Stimulated activated CD8-positive, alpha-beta memory T cell treated with anti-CD3 and anti-CD28 coated beads, Interleukin-12 subunit alpha, Interleukin-12 subunit beta, amount 100 ng/mL, for 24 hours (primary cell): Measurements from ENCODE around the gene AP1S3.

ENCODE experiments used
- DNase-seq: peaks from one replicate; pipeline ENCODE4 v3.0.0-alpha.2; 2020; ENCODE audit errors: extremely low read depth

The AP1S3 gene

DNA sequence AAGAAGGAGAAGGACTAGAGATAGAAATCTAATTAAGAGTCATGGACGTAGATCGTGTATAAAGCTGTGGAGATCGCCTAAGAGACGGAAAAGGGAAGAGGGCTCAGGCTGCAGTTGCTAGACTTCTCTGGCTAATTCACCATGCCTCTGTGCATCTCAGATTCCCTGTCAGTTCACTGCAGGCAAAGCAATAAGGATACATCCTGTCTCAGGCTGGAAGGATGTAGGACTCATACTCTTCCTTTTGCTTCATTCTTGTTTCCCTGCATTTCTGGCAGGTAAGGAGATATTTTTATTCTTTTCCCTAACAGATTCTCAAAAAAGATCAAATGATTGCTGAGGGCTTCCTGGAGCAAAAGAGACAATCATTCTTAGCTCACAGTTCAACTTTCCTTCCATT is 112.5 kb downstream of the AP1S3 start:
- no peak for DNase-seq

DNA sequence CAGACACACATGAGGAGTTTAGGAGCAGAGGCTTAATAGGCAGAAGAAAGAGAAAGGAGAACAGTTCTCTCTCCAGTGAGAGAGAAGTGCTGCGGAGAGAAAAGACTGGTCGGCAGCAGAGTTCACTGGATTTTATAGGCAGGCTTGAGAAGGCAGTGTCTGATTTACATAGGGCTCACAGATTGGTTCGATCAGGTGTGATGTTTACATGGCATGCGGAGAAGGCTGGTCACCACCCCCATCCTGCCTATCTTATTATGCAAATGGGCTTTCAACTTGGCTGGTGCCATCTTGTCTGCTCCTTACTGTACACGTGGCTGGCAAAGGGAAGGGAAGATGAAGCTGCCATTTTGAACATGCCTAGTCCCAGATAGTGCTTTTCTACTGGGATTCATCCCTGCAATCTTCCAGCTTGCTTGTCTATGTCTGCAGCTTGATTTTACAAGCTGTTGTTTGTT is 113.4 kb downstream of the AP1S3 start:
- no peak for DNase-seq

DNA sequence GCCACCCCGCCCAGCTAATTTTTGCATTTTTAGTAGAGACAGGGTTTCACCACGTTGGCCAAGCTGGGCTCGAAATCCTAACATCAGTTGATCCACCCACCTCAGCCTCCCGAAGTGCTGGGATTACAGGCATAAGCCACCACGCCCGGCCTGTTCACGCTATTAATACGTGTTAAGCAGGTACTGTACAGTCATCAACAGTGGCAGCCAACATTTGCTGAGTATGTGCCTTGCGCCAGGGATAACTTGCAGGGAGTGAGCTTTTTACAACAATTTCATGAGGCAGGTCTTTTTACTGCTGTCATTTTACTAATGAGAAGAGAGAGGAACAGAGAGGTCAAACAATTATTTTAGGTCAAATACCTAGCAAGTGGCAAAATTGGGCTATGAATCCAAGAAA is 115.2 kb downstream of the AP1S3 start:
- no peak for DNase-seq

DNA sequence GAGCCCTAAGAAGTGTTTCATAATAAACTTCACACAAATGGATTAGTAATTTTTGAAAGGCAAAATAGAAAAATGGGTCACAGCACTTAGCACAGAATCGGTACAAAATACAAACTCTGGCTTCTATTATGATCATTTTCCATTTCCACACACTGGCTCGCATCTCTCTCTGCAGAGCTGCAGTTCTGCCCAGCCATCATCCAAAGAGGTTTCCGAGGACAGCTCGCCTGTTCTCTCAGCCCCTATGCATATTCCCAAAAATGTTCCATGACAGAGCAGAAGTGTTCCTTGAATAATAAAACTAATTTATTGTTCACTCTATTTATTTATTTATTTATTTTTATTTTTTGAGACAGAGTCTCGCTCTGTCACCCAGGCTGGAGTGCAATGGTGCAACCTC is 115.6 kb downstream of the AP1S3 start:
- DNase-seq: no peak

DNA sequence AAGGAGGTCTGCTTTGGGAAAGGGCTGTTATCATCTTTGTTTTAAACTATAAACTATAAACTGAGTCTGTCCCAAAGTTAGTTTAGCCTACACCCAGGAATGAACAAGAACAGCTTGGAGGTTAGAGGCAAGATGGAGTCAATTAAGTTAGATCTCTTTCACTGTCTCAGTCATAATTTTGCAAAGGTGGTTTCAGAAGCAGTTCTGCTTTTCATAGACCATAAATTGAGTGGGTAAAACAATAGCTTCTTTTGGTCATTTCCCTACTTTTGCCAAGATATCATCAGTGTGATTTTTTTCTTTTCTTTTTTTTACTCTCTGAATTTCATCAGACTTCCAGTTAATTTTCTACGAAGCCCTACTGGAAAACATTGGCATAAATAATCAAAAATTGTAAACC is 117.0 kb downstream of the AP1S3 start:
- no peak for DNase-seq

DNA sequence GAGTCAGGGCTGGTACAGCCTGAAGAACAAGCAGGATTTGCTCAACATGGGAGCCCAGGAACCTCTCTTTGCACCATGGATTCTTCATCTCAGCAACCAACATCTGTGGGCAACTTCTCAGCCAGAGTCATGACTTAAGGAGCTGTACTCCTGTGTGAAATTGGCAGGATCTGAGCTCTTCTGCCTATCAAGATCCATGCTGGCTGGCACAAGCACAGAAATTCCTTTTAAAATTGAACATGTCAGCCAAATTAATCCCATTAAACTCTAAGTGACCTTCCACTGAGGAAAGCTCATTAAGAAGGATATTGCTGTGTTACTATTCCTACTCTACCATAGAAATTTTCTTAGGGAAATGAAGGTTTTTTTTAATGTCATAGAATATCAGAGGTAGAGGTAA is 124.7 kb downstream of the AP1S3 start:
- no peak for DNase-seq

DNA sequence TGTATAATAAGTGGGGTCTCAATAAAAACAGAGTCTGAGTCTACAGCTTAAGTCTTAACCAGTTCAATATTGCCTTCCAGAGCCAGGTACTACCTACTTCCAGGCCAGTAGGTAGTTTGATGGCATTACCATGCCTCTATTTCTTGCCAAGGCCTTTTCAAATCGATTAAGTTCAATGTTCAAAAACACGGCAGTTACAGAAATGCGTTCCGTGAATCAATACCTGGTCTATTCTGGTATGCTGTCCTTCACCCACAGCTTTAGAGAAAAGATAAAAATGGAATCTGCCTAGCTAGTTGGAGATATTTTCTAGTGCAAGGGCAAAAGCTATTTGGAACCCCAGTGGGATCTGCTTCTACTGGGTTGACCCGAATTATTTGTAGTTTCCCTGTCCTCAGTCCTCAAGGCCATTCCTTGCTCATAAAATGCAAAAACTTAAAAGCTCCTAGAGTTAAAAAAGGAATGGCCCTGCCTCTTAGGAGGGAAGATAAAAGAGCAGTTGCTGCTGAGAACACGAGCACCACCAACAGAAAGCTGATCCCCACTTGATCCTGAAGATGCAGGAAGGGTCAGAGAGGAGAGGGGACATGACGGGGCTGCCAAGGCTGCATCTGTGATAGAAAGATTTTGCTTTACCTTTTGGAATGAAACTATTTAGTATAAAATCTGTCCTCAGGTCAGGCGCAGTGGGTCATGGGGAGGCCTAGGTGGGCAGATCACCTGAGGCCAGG is 125.6 kb downstream of the AP1S3 start:
- no peak for DNase-seq
